ENCODE measurements around the gene MTHFR.

DNA sequence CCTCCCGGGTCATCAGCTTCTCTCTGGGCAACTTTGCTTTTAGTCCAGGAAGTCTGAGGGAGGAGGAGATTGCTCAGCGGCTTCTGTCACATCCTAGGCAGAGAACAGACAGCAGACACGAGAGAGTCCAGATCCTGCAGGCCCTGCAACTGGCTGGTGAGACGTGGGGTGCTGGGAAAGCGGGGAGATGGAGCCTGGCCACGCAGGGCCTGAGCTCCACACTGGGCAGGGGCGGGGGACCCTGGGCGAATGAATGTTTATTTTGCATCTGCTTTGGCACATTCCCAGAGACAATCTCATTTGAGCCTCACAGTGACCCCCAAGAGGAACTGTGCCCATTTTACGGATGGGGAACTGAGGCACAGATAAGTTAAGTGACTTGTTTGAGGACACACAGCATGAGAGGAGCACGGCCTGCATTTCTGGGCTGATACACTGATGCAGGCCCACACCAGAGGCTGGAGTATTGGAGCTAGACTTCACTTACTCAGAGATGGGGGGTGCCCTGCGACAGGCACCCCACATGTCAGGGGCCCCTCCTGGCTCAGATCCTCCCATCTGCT is 34.2 kb downstream of the MTHFR start:
- TF ChIP-seq CTCF (IDR thresholded peaks at IDR 0.05; ENCODE audit: insufficient read depth, low read depth, low read length) (no peak), EZH2 (IDR thresholded peaks at IDR 0.05; ENCODE audit: insufficient read depth, low read length) (no peak)

All from astrocyte (in vitro differentiated cells and primary cell).